Measurements from ENCODE around the gene OR56A1.
"Not testable (repeated sequence)": the region's sequence is repeated elsewhere in the genome, so short reads cannot be mapped to it uniquely, and the experiment has no call there.

DNA sequence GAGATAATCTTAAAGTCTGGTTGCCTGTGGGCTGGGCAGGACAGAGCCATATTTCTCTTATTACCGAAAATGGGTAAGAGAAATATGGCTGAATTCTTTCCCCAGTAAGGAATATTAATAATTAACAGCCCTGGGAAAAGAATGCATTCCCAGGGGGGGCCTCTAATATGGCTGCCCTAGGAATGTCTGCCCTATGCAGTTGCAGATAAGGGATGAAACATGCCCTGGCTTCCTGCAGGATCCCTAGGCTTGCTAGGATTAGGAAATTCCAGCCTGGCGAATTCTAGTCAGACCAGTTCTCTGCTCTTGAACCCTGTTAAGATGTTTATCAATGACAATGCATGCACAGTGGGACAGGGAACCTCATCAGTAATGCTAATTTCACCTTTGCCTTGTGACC, 45.9 kb upstream of the OR56A1 start:
- TF ChIP-seq, protein P1, sequence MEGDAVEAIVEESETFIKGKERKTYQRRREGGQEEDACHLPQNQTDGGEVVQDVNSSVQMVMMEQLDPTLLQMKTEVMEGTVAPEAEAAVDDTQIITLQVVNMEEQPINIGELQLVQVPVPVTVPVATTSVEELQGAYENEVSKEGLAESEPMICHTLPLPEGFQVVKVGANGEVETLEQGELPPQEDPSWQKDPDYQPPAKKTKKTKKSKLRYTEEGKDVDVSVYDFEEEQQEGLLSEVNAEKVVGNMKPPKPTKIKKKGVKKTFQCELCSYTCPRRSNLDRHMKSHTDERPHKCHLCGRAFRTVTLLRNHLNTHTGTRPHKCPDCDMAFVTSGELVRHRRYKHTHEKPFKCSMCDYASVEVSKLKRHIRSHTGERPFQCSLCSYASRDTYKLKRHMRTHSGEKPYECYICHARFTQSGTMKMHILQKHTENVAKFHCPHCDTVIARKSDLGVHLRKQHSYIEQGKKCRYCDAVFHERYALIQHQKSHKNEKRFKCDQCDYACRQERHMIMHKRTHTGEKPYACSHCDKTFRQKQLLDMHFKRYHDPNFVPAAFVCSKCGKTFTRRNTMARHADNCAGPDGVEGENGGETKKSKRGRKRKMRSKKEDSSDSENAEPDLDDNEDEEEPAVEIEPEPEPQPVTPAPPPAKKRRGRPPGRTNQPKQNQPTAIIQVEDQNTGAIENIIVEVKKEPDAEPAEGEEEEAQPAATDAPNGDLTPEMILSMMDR (IDR thresholded peaks at IDR 0.05), result not testable (repeated sequence)
- TF ChIP-seq POLR2A (IDR thresholded peaks at IDR 0.05), result not testable (repeated sequence)

Data from prostate gland (tissue), 2 donors.